ENCODE measurements around the gene CABCOCO1.

The CABCOCO1 gene, protein sequence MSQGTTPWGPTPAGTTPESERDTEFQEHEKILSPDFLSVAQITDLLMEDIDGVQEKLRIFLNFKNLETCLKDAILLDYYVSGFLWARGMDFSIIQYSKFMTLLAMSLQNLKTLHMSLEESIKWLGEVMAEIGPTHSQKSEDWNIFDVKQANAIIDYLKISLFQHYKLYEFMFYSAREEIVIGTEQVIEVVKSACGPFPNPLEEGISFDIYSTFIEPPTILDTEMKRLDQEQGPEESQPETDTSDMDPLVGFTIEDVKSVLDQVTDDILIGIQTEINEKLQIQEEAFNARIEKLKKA

GRCh38 chr10:61662794-61663259 lies at the start of gene CABCOCO1:
TSS of gene CABCOCO1 (plus strand) at chr10:61662929. CDS start at chr10:61662973, 44 bp downstream.
- no peak within 1 kb of the TSS for H3K27ac ChIP-seq (ENCODE audit: low read length)
- no peaks in the 10 kb centered on the region for H3K9me3 ChIP-seq (ENCODE audit: control insufficient read depth in 2 of 2, low read length in 2 of 2)
- H3K9ac ChIP-seq (ENCODE audit: low read length in 2 of 2) = peak within 1 kb of the TSS; percentile 13 to 38

GRCh38 chr10:61613665-61614064 lies 49.1 kb upstream of the CABCOCO1 start:
- no peak overlapping the region for H3K4me3 ChIP-seq (ENCODE audit: low read length in 2 of 2)

More at GRCh38 chr10:61662794-61663259, at the start of gene CABCOCO1:
- Histone ChIP-seq H3K27me3 (ENCODE audit: control insufficient read depth in 1 of 2, insufficient read depth in 2 of 2, low read length in 2 of 2) (no peaks in the 10 kb centered on the region), H3K4me1 (ENCODE audit: control insufficient read depth, insufficient read depth, low read length) (no peaks in the 10 kb centered on the region), H3K4me3 (ENCODE audit: low read length in 2 of 2) (peak within 1 kb of the TSS; percentile 70 to 73), H3K36me3 (ENCODE audit: control insufficient read depth in 2 of 2, insufficient read depth in 2 of 2, low read length in 2 of 2) (no peaks in the 10 kb centered on the region)

GRCh38 chr10:61616611-61617010 lies 46.1 kb upstream of the CABCOCO1 start:
- no peaks in the 10 kb centered on the region for H3K27me3 ChIP-seq (ENCODE audit: control insufficient read depth in 1 of 2, insufficient read depth in 2 of 2, low read length in 2 of 2)
- H3K9ac ChIP-seq (ENCODE audit: low read length in 2 of 2) = no peak overlapping the region
- no peak overlapping the region for H3K27ac ChIP-seq (ENCODE audit: low read length)
- no peaks in the 10 kb centered on the region for H3K4me1 ChIP-seq (ENCODE audit: control insufficient read depth, insufficient read depth, low read length)
- H3K36me3 ChIP-seq (ENCODE audit: control insufficient read depth in 2 of 2, insufficient read depth in 2 of 2, low read length in 2 of 2) = no peaks in the 10 kb centered on the region
- no peaks in the 10 kb centered on the region for H3K9me3 ChIP-seq (ENCODE audit: control insufficient read depth in 2 of 2, low read length in 2 of 2)
- no peak overlapping the region for H3K4me3 ChIP-seq (ENCODE audit: low read length in 2 of 2)

More at GRCh38 chr10:61613665-61614064, 49.1 kb upstream of the CABCOCO1 start:
- Histone ChIP-seq H3K27me3 (ENCODE audit: control insufficient read depth in 1 of 2, insufficient read depth in 2 of 2, low read length in 2 of 2) (no peaks in the 10 kb centered on the region), H3K4me1 (ENCODE audit: control insufficient read depth, insufficient read depth, low read length) (no peaks in the 10 kb centered on the region), H3K27ac (ENCODE audit: low read length) (no peak overlapping the region), H3K9me3 (ENCODE audit: control insufficient read depth in 2 of 2, low read length in 2 of 2) (no peaks in the 10 kb centered on the region), H3K9ac (ENCODE audit: low read length in 2 of 2) (no peak overlapping the region), H3K36me3 (ENCODE audit: control insufficient read depth in 2 of 2, insufficient read depth in 2 of 2, low read length in 2 of 2) (no peaks in the 10 kb centered on the region)

- Histone ChIP-seq H3K36me3 (ENCODE audit: control insufficient read depth in 2 of 2, insufficient read depth in 2 of 2, low read length in 2 of 2) (no peaks in the 10 kb centered on the region), H3K4me3 (ENCODE audit: low read length in 2 of 2) (no peak overlapping the region), H3K9me3 (ENCODE audit: control insufficient read depth in 2 of 2, low read length in 2 of 2) (no peaks in the 10 kb centered on the region), H3K9ac (ENCODE audit: low read length in 2 of 2) (no peak overlapping the region), H3K27ac (ENCODE audit: low read length) (no peak overlapping the region), H3K27me3 (ENCODE audit: control insufficient read depth in 1 of 2, insufficient read depth in 2 of 2, low read length in 2 of 2) (no peaks in the 10 kb centered on the region), H3K4me1 (ENCODE audit: control insufficient read depth, insufficient read depth, low read length) (no peaks in the 10 kb centered on the region)
Observed at GRCh38 chr10:61617180-61617579, 45.5 kb upstream of the CABCOCO1 start.

DNA sequence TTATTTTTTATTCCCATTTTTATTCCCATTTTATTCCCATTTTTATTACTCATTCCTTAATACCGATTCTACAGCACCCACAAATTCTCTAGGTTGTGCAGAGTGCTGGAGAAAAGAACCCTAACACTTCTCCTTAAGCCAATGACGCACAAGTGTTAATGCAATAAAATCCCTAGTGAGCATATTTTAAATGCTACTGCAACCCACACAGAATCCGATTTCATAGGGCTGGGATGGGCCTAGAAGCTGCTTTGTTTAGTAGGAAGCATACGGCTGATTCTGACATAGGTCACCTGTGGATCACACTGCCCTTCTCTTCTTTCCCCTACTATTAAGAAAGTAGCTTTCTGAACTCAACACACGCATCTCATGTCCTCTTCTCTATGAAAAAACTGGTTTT lies 45.1 kb upstream of the CABCOCO1 start:
- Histone ChIP-seq H3K4me3 (ENCODE audit: low read length in 2 of 2) (no peak overlapping the region), H3K36me3 (ENCODE audit: control insufficient read depth in 2 of 2, insufficient read depth in 2 of 2, low read length in 2 of 2) (no peaks in the 10 kb centered on the region), H3K9me3 (ENCODE audit: control insufficient read depth in 2 of 2, low read length in 2 of 2) (no peaks in the 10 kb centered on the region), H3K27me3 (ENCODE audit: control insufficient read depth in 1 of 2, insufficient read depth in 2 of 2, low read length in 2 of 2) (no peaks in the 10 kb centered on the region), H3K4me1 (ENCODE audit: control insufficient read depth, insufficient read depth, low read length) (no peaks in the 10 kb centered on the region), H3K27ac (ENCODE audit: low read length) (no peak overlapping the region), H3K9ac (ENCODE audit: low read length in 2 of 2) (no peak overlapping the region)

- Histone ChIP-seq H3K9ac (ENCODE audit: low read length in 2 of 2) (no peak overlapping the region), H3K36me3 (ENCODE audit: control insufficient read depth in 2 of 2, insufficient read depth in 2 of 2, low read length in 2 of 2) (no peaks in the 10 kb centered on the region), H3K9me3 (ENCODE audit: control insufficient read depth in 2 of 2, low read length in 2 of 2) (no peaks in the 10 kb centered on the region), H3K4me1 (ENCODE audit: control insufficient read depth, insufficient read depth, low read length) (no peaks in the 10 kb centered on the region), H3K27me3 (ENCODE audit: control insufficient read depth in 1 of 2, insufficient read depth in 2 of 2, low read length in 2 of 2) (no peaks in the 10 kb centered on the region), H3K27ac (ENCODE audit: low read length) (no peak overlapping the region), H3K4me3 (ENCODE audit: low read length in 2 of 2) (no peak overlapping the region)
Observed at GRCh38 chr10:61618388-61618961, 44.3 kb upstream of the CABCOCO1 start.

- Histone ChIP-seq H3K4me1 (ENCODE audit: control insufficient read depth, insufficient read depth, low read length) (no peaks in the 10 kb centered on the region), H3K36me3 (ENCODE audit: control insufficient read depth in 2 of 2, insufficient read depth in 2 of 2, low read length in 2 of 2) (no peaks in the 10 kb centered on the region), H3K4me3 (ENCODE audit: low read length in 2 of 2) (no peak overlapping the region), H3K27me3 (ENCODE audit: control insufficient read depth in 1 of 2, insufficient read depth in 2 of 2, low read length in 2 of 2) (no peaks in the 10 kb centered on the region), H3K9me3 (ENCODE audit: control insufficient read depth in 2 of 2, low read length in 2 of 2) (no peaks in the 10 kb centered on the region), H3K9ac (ENCODE audit: low read length in 2 of 2) (no peak overlapping the region), H3K27ac (ENCODE audit: low read length) (no peak overlapping the region)
Observed at GRCh38 chr10:61620506-61620905, 42.2 kb upstream of the CABCOCO1 start.

GRCh38 chr10:61621605-61622051 lies 41.1 kb upstream of the CABCOCO1 start:
- H3K36me3 ChIP-seq (ENCODE audit: control insufficient read depth in 2 of 2, insufficient read depth in 2 of 2, low read length in 2 of 2) = no peaks in the 10 kb centered on the region
- H3K4me1 ChIP-seq (ENCODE audit: control insufficient read depth, insufficient read depth, low read length) = no peaks in the 10 kb centered on the region
- no peak overlapping the region for H3K27ac ChIP-seq (ENCODE audit: low read length)
- H3K9ac ChIP-seq (ENCODE audit: low read length in 2 of 2) = no peak overlapping the region
- no peaks in the 10 kb centered on the region for H3K27me3 ChIP-seq (ENCODE audit: control insufficient read depth in 1 of 2, insufficient read depth in 2 of 2, low read length in 2 of 2)
- no peaks in the 10 kb centered on the region for H3K9me3 ChIP-seq (ENCODE audit: control insufficient read depth in 2 of 2, low read length in 2 of 2)
- H3K4me3 ChIP-seq (ENCODE audit: low read length in 2 of 2) = no peak overlapping the region

DNA sequence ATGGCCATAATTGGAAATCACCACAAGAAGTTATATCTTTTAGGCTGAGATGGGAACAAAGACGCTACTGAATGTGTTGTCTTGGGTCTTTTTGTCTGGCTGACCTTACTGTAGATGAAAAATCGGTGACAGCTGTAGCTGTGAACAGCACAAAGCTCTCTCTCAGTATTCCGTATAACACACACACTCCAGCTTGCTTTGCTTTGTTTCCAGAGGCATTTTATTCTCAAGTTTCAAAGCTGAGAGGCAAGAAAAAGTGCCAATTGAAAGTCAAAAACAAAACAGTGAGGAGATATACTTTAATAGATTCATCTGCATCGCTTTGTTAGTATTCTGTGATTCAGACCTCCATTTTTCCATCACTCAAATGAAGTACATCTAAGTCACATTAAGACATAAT lies 39.6 kb upstream of the CABCOCO1 start:
- H3K36me3 ChIP-seq (ENCODE audit: control insufficient read depth in 2 of 2, insufficient read depth in 2 of 2, low read length in 2 of 2) = no peaks in the 10 kb centered on the region
- no peaks in the 10 kb centered on the region for H3K27me3 ChIP-seq (ENCODE audit: control insufficient read depth in 1 of 2, insufficient read depth in 2 of 2, low read length in 2 of 2)
- no peaks in the 10 kb centered on the region for H3K9me3 ChIP-seq (ENCODE audit: control insufficient read depth in 2 of 2, low read length in 2 of 2)
- H3K27ac ChIP-seq (ENCODE audit: low read length) = no peak overlapping the region
- H3K4me3 ChIP-seq (ENCODE audit: low read length in 2 of 2) = no peak overlapping the region
- no peak overlapping the region for H3K9ac ChIP-seq (ENCODE audit: low read length in 2 of 2)
- no peaks in the 10 kb centered on the region for H3K4me1 ChIP-seq (ENCODE audit: control insufficient read depth, insufficient read depth, low read length)

DNA sequence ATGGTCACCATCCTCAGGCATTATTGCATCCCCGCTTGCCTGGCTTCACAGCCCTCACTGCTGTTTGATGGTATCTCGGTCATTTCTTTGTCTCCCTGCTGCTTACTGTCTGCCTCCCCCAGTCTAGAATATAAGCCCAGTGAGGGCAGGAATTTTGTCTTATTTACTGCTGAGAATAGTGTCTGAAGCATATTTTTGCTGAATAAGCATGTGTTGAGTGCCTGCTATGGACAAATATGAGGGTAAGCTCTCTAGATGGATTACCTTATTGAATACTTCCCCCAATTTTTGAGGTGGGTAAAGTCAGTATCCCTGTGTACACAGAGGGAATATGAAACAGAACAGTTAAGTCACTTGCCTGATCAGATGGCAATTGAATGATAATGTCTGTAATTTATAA lies 36.5 kb upstream of the CABCOCO1 start:
- Histone ChIP-seq H3K27me3 (ENCODE audit: control insufficient read depth in 1 of 2, insufficient read depth in 2 of 2, low read length in 2 of 2) (no peaks in the 10 kb centered on the region), H3K9ac (ENCODE audit: low read length in 2 of 2) (no peak overlapping the region), H3K4me1 (ENCODE audit: control insufficient read depth, insufficient read depth, low read length) (no peaks in the 10 kb centered on the region), H3K9me3 (ENCODE audit: control insufficient read depth in 2 of 2, low read length in 2 of 2) (no peaks in the 10 kb centered on the region), H3K36me3 (ENCODE audit: control insufficient read depth in 2 of 2, insufficient read depth in 2 of 2, low read length in 2 of 2) (no peaks in the 10 kb centered on the region), H3K27ac (ENCODE audit: low read length) (no peak overlapping the region), H3K4me3 (ENCODE audit: low read length in 2 of 2) (no peak overlapping the region)

- Histone ChIP-seq H3K9me3 (ENCODE audit: control insufficient read depth in 2 of 2, low read length in 2 of 2) (no peaks in the 10 kb centered on the region), H3K9ac (ENCODE audit: low read length in 2 of 2) (no peak overlapping the region), H3K27me3 (ENCODE audit: control insufficient read depth in 1 of 2, insufficient read depth in 2 of 2, low read length in 2 of 2) (no peaks in the 10 kb centered on the region), H3K4me3 (ENCODE audit: low read length in 2 of 2) (no peak overlapping the region), H3K4me1 (ENCODE audit: control insufficient read depth, insufficient read depth, low read length) (no peaks in the 10 kb centered on the region), H3K36me3 (ENCODE audit: control insufficient read depth in 2 of 2, insufficient read depth in 2 of 2, low read length in 2 of 2) (no peaks in the 10 kb centered on the region), H3K27ac (ENCODE audit: low read length) (no peak overlapping the region)
Observed at GRCh38 chr10:61627266-61627665, 35.5 kb upstream of the CABCOCO1 start.
